Suprapubic skin (tissue), 4 donors: Measurements from ENCODE around the gene SAAL1. TPM values are rescaled to one million over a fixed set of nuclear protein-coding genes. Genes with fewer than 3 reads are reported as not detected.

Experiments
- DNase-seq, 2 donors: peaks; one replicate each; pipeline ENCODE4 v3.0.0-alpha.2; 2019; ENCODE audit warnings: low spot score in 2 of 2
- H3K27ac ChIP-seq: fragments of 200-600 bp; sonication (generic); one replicate; pipeline ENCODE4 v1.5.1; 2019
- H3K27me3 ChIP-seq: fragments of 200-600 bp; sonication (generic); one replicate; pipeline ENCODE4 v1.5.1; 2019
- H3K36me3 ChIP-seq: fragments of 200-600 bp; sonication (generic); one replicate; pipeline ENCODE4 v1.5.1; 2019
- H3K4me1 ChIP-seq: fragments of 200-600 bp; sonication (generic); one replicate; pipeline ENCODE4 v1.5.1; 2019
- H3K4me3 ChIP-seq: fragments of 200-600 bp; sonication (generic); one replicate; pipeline ENCODE4 v1.5.1; 2019; ENCODE audit warnings: mild to moderate bottlenecking
- H3K9me3 ChIP-seq: fragments of 200-600 bp; sonication (generic); one replicate; pipeline ENCODE4 v1.5.1; 2019
- CTCF ChIP-seq, 2 donors: fragments of 200-600 bp in 1 of 2; fragments of 450-650 bp in 1 of 2; sonication (generic) in 1 of 2; IDR thresholded peaks; one replicate each; pipeline ENCODE4 v1.5.1; 2016 to 2019; ENCODE audit warnings: antibody characterized with exemption in 2 of 2, mild to moderate bottlenecking in 1 of 2, moderate library complexity in 1 of 2
- EP300 ChIP-seq: sonication (generic); formaldehyde crosslinking; IDR thresholded peaks from one replicate; pipeline ENCODE4 v1.6.1; 2017; ENCODE audit warnings: antibody characterized with exemption
- POLR2A ChIP-seq, 2 donors: fragments of 450-650 bp; IDR thresholded peaks; one replicate each; pipeline ENCODE4 v1.6.1; 2017; ENCODE audit warnings: antibody characterized with exemption in 2 of 2, mild to moderate bottlenecking in 2 of 2, moderate library complexity in 2 of 2
- POLR2AphosphoS5 ChIP-seq, 3 donors: sonication (generic); formaldehyde crosslinking; IDR thresholded peaks; one replicate each; pipeline ENCODE4 v1.6.1; 2017; ENCODE audit warnings: antibody characterized with exemption in 3 of 3
- WGBS: methylation state at CpG from one replicate; pipeline ENCODE4 v1.1.5; 2018; 5-methylcytosine and 5-hydroxymethylcytosine counted together
- total RNA-seq, 4 donors: library from RNA; depleted of rRNA; stranded (reverse); fragments of >200 nt; gene quantifications; one replicate each; pipeline ENCODE4 v1.1.0, GENCODE V29; 2016

Gene SAAL1
- total RNA-seq, 4 donors from 2014 or later = 7.1 to 19.1 (median 7.3) TPM

DNA sequence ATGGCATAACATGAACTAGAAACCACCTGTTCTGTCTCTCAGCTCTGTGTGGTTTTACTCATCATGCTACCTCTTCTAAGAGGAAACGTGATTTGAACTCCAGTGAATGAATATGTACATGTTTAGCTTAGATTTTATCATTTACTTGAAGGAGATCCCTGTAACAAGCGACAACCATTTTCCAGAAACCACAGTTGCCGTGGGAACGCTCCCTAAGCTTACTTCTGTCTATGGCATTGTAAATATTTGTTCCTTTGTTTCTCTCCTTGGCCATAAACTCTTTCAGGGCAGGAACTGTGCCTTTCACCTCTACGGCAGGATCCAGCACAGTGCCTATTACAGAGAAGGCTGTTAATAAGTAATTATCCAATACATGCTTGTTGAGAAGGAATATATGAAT is 42.8 kb downstream of the SAAL1 start:
- Histone ChIP-seq H3K4me1 (no peaks in the 10 kb centered on the region), H3K9me3 (no peaks in the 10 kb centered on the region), H3K27ac (no peak overlapping the region), H3K36me3 (no peaks in the 10 kb centered on the region), H3K27me3 (no peaks in the 10 kb centered on the region), H3K4me3 (no peak overlapping the region)
- 81% methylated on average over 5 of the region's 5 CpGs for WGBS
- no peak for DNase-seq
- TF ChIP-seq POLR2AphosphoS5 (IDR thresholded peaks at IDR 0.05) = no peak
- no peak for TF ChIP-seq POLR2A (IDR thresholded peaks at IDR 0.05)
- TF ChIP-seq EP300 = no peak
- no peak for TF ChIP-seq CTCF (IDR thresholded peaks at IDR 0.05)

DNA sequence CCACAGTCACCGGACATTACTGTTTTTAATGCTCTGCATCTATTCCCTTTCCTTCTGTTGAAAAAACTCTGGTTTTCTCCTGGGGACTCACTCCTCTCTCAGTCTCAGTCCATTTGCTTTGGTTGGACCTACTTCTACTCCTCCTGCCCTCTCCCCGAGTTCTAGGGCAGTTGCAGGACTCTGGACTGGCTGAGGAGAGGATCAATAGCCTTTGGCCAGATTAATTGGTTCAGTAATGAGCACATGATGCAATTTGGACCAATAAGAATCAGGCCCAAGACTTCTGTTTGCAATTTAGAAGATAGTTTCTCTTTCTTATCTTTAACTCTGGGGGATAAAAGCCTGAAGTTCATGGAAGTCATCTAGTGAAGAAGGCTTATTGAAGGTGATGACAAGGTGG is 44.5 kb downstream of the SAAL1 start:
- H3K27ac ChIP-seq = no peak overlapping the region
- no peak for DNase-seq
- WGBS = 91% methylated on average over 2 of the region's 2 CpGs
- H3K36me3 ChIP-seq = no peaks in the 10 kb centered on the region
- H3K4me3 ChIP-seq = no peak overlapping the region
- no peaks in the 10 kb centered on the region for H3K27me3 ChIP-seq
- H3K4me1 ChIP-seq = no peaks in the 10 kb centered on the region
- H3K9me3 ChIP-seq = no peaks in the 10 kb centered on the region
- no peak for TF ChIP-seq CTCF (IDR thresholded peaks at IDR 0.05)
- TF ChIP-seq EP300 = no peak
- TF ChIP-seq POLR2A (IDR thresholded peaks at IDR 0.05) = no peak
- no peak for TF ChIP-seq POLR2AphosphoS5 (IDR thresholded peaks at IDR 0.05)

DNA sequence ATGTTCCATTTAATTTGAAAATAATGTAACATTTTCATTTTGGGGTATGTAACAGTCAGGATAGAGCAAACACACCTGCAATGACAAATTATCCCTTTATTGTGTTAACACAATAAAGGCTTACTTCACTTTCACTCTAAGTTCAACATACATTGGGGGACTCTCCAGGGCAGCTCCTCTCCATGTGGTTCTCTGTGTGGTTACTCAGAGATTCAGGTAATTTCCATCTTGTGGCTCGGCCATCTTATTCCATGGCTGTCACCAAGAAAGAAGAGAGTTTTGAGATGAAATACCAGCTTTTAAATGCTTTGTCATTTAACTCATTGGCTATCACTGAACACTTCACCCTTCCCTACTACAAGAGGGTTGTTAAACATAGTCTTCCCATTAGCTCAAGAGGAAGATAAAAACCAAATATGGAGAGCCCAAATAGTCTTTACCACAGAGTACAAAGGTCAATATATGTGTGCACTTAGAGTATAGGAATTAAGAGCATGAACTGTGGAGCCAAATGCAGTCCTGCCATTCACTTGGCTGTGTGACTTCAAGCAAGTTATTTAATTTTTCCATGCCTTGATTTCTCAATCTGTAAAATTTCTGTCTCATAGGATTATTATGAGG is 49.2 kb downstream of the SAAL1 start:
- Histone ChIP-seq H3K4me1 (no peaks in the 10 kb centered on the region), H3K36me3 (no peaks in the 10 kb centered on the region), H3K27ac (no peak overlapping the region), H3K9me3 (no peaks in the 10 kb centered on the region), H3K27me3 (no peaks in the 10 kb centered on the region), H3K4me3 (no peak overlapping the region)
- TF ChIP-seq EP300 (no peak), POLR2AphosphoS5 (IDR thresholded peaks at IDR 0.05) (no peak), CTCF (IDR thresholded peaks at IDR 0.05) (no peak), POLR2A (IDR thresholded peaks at IDR 0.05) (no peak)
- DNase-seq = no peak
- 91% methylated on average over 1 of the region's 1 CpG for whole genome bisulfite sequencing

- H3K36me3 ChIP-seq = no peaks in the 10 kb centered on the region
- H3K4me3 ChIP-seq = no peak overlapping the region
- H3K27me3 ChIP-seq = no peaks in the 10 kb centered on the region
- no peaks in the 10 kb centered on the region for H3K9me3 ChIP-seq
- no peak for DNase-seq
- 89% methylated on average over 10 of the region's 10 CpGs for WGBS
- TF ChIP-seq POLR2A (IDR thresholded peaks at IDR 0.05) (no peak), POLR2AphosphoS5 (IDR thresholded peaks at IDR 0.05) (no peak)
- no peak overlapping the region for H3K27ac ChIP-seq
- no peaks in the 10 kb centered on the region for H3K4me1 ChIP-seq
Observed at GRCh38 chr11:18054511-18055103, 51.3 kb downstream of the SAAL1 start.

GRCh38 chr11:18050848-18051247 is 55.0 kb downstream of the SAAL1 start:
- DNase-seq = no peak
- no peaks in the 10 kb centered on the region for H3K9me3 ChIP-seq
- H3K4me3 ChIP-seq = no peak overlapping the region
- peaks cover 11% of the 10 kb centered on the region for H3K4me1 ChIP-seq
- H3K27me3 ChIP-seq = peaks cover 11% of the 10 kb centered on the region
- H3K36me3 ChIP-seq = no peaks in the 10 kb centered on the region
- no peak overlapping the region for H3K27ac ChIP-seq
- no peak for TF ChIP-seq POLR2AphosphoS5 (IDR thresholded peaks at IDR 0.05)
- TF ChIP-seq EP300 = no peak
- no peak for TF ChIP-seq POLR2A (IDR thresholded peaks at IDR 0.05)
- no peak for TF ChIP-seq CTCF (IDR thresholded peaks at IDR 0.05)
- 71% methylated on average over 2 of the region's 2 CpGs for WGBS
